Hepatocyte (in vitro differentiated cells): ENCODE data around the gene KIRREL1.

ENCODE experiments used
- EZH2 ChIP-seq: fragments of 200-600 bp; sonication (generic); IDR thresholded peaks from 2 replicates; pipeline ENCODE4 v1.6.1; 2016; ENCODE audit warnings: antibody characterized with exemption, mild to moderate bottlenecking, borderline replicate concordance
- TF ChIP-seq, protein P1 (sequence below): fragments of 200-600 bp; sonication (generic); IDR thresholded peaks from 2 replicates; pipeline ENCODE4 v1.5.1; 2016; ENCODE audit warnings: antibody characterized with exemption, mild to moderate bottlenecking; ENCODE audit not compliant: poor library complexity

DNA sequence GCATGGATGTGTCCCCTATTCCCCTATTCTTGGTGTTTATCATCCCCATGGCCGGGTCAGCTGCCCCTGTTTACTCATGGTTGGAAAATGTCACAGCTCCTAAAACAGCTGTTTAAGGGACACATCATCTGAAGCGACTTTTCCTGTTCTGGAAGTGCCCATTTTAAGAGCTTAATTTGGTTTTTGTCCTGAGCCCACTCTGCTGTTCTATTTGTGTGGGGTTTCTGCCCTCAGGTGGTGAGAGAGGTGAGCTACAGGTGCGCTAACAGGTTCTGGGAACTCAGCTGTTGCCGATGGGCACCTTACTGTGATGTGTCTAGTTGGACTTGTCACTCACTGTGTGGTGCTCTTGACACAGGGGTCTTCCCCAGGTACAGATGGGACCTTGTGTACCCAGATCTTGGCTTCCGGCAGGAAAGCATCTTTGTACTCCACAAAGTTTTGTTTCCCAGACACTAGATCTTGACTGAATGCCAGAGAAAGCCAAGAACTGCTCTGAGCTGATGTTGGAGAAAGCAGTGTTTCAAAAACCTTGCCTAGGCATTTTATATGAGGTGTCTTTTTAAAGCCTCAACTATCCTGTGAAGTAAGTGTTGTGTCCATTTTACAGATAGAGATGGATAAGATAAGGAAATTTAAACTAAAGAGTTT lies 128.3 kb downstream of the KIRREL1 start:
- TF ChIP-seq, protein P1, sequence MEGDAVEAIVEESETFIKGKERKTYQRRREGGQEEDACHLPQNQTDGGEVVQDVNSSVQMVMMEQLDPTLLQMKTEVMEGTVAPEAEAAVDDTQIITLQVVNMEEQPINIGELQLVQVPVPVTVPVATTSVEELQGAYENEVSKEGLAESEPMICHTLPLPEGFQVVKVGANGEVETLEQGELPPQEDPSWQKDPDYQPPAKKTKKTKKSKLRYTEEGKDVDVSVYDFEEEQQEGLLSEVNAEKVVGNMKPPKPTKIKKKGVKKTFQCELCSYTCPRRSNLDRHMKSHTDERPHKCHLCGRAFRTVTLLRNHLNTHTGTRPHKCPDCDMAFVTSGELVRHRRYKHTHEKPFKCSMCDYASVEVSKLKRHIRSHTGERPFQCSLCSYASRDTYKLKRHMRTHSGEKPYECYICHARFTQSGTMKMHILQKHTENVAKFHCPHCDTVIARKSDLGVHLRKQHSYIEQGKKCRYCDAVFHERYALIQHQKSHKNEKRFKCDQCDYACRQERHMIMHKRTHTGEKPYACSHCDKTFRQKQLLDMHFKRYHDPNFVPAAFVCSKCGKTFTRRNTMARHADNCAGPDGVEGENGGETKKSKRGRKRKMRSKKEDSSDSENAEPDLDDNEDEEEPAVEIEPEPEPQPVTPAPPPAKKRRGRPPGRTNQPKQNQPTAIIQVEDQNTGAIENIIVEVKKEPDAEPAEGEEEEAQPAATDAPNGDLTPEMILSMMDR = peak; percentile 81
- TF ChIP-seq EZH2 = no peak
